GM04503 (cell line): Measurements from ENCODE around the gene ID3.
A peak's percentile ranks its signal among the peaks of the same experiment; 100 is the strongest.

Source experiments
- DNase-seq: peaks from one replicate; pipeline ENCODE4 v3.0.0-alpha.2; 2012; ENCODE audit warnings: low read depth

ID3 gene

DNA sequence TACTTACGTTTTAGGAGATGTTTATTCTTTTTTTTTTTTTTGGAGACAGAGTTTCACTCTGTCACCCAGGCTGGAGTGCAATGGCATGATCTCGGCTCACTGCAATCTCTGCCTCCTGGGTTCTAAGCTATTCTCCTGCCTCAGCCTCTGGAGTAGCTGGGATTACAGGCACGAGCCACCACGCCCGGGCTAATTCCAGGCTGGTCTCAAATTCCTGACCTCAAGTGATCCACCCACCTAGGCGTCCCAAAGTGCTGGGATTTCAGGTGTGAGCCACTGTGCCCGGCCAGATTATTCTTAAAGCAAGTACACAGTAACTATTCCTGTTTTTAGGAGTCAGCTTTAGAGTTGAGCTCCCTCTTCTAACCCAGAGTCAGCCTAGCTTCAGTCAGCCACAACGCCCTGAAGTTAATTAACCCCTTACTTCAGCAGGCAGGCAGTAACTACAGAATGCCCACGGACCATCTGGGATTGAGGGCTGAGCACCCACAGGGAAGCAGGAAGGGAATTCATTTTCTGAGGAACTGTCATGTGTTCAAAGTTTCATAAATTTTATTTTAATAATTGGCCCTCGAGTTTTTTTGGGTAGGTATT lies 5.3 kb upstream of the ID3 start:
- no peak for DNase-seq

DNA sequence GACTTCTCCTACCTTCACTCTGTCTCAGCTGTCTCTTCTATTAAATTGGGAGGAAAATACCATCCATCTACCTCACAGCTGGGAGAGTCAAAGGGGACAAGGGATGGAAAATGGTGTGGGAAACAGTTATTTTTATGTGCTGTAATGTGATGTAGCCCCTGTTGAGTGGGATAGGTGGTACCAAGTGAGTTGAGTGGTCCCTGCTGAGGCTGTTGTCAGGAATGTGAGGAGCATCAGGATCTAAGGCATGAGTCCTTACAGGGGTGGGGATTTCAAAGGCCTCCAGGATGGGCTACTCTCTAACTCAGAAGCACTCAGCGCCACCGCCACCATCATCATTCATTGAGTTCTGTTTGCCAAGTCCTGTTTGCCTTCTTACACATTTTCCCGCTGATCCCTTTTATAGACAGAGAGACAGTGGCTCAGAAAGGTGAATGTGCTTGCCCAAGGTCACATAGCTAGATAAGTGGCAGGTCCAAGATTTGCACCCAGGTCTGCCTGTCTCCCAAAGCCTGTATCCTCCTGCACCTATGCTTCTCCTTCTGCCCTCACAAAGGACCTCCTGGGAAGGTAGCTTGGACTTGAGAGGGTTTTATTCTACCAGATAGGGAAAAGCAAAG lies 4.6 kb upstream of the ID3 start:
- DNase-seq, result no peak

- no peak for DNase-seq
These were observed 3.7 kb upstream of the ID3 start for GRCh38 chr1:23563003-23563402.

GRCh38 chr1:23562137-23562876 lies 3.0 kb upstream of the ID3 start:
- DNase-seq, result peak; percentile 95

GRCh38 chr1:23561813-23562100 lies 2.5 kb upstream of the ID3 start:
- no peak for DNase-seq

- no peak for DNase-seq
These were observed 1.9 kb upstream of the ID3 start for GRCh38 chr1:23561076-23561812.

DNA sequence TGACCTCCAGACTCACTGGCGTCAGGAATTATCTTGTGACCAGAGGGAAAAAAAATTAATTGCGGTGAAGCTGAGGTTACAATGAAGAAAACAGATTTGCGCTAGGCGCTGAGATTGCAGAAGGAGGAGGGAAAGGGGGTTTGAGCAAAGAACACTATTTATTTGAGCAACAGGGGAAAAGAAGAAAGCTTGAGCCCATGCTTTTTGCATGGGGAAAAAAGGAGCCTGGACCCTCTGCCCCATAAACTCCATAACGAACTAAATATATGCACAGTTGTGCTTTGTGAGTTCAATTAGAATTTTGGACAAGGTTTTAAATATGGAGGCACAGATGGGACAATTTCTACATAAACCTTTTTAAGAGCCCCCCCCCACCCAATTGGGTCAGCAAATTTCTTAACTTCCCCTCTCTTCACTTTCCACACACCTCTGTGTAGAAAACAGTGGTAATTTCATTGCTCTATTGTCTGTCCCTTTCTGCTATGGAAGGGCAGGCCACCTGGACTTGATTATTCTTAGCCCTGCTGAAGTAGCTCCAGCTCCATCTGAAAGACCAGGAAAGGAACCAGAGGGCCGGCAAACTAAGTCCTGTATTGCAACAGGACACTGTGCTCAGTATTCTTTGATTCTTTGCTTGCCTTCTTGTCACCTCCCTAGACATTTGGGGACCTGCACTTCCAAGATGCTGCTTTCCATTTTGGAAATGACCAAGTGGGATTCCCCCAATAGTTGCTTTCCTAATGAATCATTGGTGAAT lies 862 bp upstream of the ID3 start:
- DNase-seq, result no peak

GRCh38 chr1:23558872-23559135 lies 497 bp downstream of the ID3 start:
- DNase-seq, result no peak

DNA sequence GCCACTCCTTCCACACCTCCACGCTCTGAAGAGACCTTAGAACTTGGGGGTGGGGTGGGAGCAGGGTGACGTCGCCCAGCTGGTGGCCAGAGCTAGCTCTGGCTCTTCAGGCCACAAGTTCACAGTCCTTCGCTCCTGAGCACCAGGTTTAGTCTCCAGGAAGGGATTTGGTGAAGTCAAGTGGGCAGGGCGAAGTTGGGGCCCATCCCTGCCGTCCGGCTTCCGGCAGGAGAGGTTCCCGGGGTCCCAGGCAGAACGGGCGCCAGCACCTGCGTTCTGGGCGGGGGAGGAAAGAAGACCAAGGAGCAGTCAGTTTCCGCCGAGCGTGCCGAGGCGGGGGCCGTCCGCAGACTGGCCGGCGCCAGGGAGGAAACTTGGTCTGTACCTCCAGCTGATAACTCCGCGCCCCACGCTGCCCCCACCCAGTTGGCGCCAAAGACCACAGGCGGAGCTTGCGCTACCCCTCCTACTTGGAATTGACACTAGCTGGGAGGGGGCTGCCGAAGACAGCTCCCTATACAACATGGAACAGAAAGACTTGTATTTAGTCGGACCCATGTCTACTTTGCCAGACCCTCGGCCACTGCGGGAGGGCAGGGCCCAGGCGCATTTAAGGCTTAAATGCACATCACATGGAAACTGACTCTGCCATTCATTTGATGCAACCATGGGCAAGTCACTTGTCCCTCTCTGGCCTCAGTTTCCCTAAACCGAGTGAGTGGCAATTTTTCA lies 995 bp downstream of the ID3 start:
- no peak for DNase-seq

DNA sequence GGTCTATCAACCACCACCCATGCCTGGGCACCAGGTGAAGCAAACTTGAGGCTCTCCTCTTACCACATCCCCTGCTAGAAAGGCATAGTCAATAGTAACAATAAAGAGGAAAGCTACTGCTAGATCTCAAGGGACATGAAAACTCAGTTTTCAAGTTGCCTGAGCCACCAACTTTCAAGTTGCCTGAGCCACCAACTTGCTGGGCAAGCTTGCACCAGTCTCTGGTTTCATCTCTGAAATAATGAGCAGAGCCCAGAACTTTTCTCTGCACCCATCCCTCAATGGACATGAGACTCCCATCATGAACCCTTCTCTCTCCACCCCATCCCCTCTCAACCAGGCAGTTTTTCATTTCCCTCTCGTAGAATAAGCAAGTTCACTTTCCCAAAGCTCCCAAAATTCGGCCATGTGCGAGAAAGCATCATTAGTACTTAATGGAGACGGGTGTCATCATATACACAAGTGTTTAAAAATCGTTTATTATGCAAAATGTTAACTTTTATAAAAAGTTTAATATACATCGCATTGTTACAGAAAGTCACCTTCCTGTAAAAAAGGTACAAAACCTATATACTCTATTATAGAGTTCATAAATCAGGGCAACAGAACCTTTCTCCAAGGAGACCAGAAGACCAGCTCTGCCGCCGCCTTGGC lies 1.7 kb downstream of the ID3 start:
- no peak for DNase-seq

GRCh38 chr1:23556635-23557470 lies 2.4 kb downstream of the ID3 start:
- peak; percentile 60 for DNase-seq

DNA sequence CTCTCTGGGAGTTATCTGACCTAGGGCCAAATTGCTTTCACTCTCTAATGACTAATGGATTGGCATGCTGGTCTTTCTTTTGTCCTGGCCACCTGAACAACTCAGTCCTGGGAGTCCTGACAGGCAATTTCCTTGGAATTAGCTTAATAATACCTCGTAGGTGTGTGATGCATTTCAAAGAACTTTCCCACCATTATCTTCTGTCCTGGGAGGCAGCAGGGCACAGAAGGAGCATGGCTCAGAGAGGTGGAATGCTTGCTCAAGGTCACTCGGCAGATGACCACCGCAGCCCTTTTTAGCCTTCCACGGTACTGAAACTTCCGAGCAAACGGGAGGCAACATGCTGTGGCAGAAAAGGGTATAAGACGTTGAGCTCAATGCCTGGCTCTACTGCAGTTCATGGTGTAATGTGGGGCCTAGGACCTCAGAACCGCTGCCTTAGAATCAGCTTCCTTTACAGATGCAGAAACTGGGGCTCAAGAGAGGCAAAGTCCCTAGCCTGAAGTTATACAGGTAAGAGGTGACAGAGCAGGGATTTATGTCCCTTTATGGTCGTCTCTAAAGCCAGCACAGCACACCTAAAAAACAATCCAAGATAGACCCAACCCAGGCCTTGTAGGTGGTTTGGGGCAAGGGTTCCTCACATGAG lies 3.2 kb downstream of the ID3 start:
- peak; percentile 69 for DNase-seq

- no peak for DNase-seq
These were observed 3.9 kb downstream of the ID3 start for GRCh38 chr1:23555270-23555985.

- no peak for DNase-seq
These were observed 4.6 kb downstream of the ID3 start for GRCh38 chr1:23554481-23555269.

DNA sequence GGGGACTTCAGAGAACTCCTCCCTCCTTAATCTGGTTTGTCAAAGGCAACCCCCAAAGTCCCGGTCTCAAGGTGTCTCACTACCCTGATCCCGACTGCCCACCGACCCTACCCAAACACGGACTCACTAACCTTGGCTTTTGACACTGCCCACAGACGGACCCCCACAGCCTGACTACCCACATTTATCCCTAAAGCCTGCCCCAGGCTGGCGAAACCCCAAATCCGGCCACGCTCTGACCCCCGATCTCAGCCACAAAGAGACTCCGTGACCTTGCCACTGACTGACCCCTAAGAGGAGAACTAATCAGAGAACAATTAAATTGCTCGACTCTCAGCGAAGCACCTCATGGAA lies 5.2 kb downstream of the ID3 start:
- no peak for DNase-seq

- no peak for DNase-seq
These were observed 5.8 kb downstream of the ID3 start for GRCh38 chr1:23553231-23554126.

- no peak for DNase-seq
These were observed 7.5 kb downstream of the ID3 start for GRCh38 chr1:23551849-23552248.
